ENCODE results near the gene MRTFA.

DNA sequence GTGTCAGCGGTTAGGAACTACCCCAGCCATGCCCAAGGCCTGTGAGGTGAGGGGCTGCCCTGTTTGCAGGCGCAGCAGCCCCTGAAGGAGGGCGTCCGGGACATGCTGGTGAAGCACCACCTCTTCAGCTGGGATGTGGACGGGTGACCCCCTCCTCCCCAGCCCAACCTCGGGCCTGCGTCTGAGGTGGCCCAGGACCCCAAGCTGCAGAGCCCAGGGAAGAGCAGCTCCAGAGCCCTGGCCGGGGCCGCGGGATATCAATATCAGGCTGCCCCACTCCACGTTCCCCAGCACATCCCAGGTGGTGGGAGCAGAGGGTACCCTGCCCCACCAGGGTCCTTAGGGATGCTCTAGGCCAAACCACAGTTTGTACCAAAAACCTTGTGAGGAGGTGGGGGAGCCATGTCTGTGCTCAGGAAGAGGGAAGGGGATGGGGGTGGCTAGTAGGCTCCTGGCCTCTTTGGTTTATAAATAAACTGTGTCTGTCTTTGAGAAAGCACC is 226.9 kb downstream of the MRTFA start:
- TF ChIP-seq GATA2 (IDR thresholded peaks at IDR 0.05; ENCODE audit: low read depth, low read length), result no peak
- no peak for TF ChIP-seq GATA3 (IDR thresholded peaks at IDR 0.05; ENCODE audit: low read depth, low read length)
